HCT116 (cell line): Measurements from ENCODE around the gene DENND2D. TPM values are rescaled to one million over a fixed set of nuclear protein-coding genes. Genes with fewer than 3 reads are reported as not detected.

Source experiments
- ATAC-seq: fragments of 200-7000 bp; cut with Tn5 transposase; 2 replicates; pipeline ENCODE4 v1.9.1; 2020; ENCODE audit warnings: mild to moderate bottlenecking, moderate library complexity
- BruUV-seq: library from RNA; stranded (reverse); fragments of 400-500 nt; replicated peaks from 2 replicates; lab custom pipeline; 2021; lab: Mats Ljungman, UMichigan
- CTCF ChIA-PET: fragments of 300-600 bp; sonication (Branson Sonifier 250); formaldehyde crosslinking; loops from one replicate; lab custom pipeline; 2021; ENCODE audit warnings: antibody characterized with exemption; lab: Charles Lee
- POLR2A ChIA-PET: fragments of 300-600, 350-600 bp; sonication (Branson Sonifier 250); formaldehyde crosslinking; loops from one replicate; lab custom pipeline; 2021; ENCODE audit warnings: antibody characterized with exemption; lab: Charles Lee
- RAD21 ChIA-PET, 2 experiments: fragments of 300-600 bp; sonication (Branson Sonifier 250); formaldehyde crosslinking; loops; one replicate each; lab custom pipeline; 2023; ENCODE audit warnings: low total read pairs in 2 of 2; ENCODE audit not compliant: uncharacterized antibody in 2 of 2, unreplicated experiment in 2 of 2, low non-redundant PET in 1 of 2; lab: Charles Lee
- DNase-seq: peaks from one replicate; pipeline ENCODE4 v3.0.0-alpha.2; 2010; ENCODE audit warnings: low read depth, low spot score
- H2AFZ ChIP-seq: fragments of 200-600 bp; shearing (Covaris generic), sonication (generic); 2 replicates; pipeline ENCODE4 v1.6.1; 2017; ENCODE audit warnings: low read depth, mixed run types, mixed read lengths, antibody characterized with exemption, low read length; ENCODE audit not compliant: poor library complexity, severe bottlenecking
- H3K27ac ChIP-seq: 2 replicates; pipeline ENCODE4 v1.5.1; 2012; ENCODE audit warnings: low read depth, low read length
- H3K27me3 ChIP-seq: fragments of 200-600 bp; sonication (generic); 2 replicates; pipeline ENCODE4 v1.6.1; 2016; ENCODE audit warnings: mixed run types, low read length, mixed read lengths; ENCODE audit not compliant: insufficient read depth
- H3K36me3 ChIP-seq, 2 experiments: fragments of 200-500 bp in 1 of 2; fragments of 200-600 bp in 1 of 2; sonication (Bioruptor generic) in 1 of 2; sonication (generic) in 1 of 2; 2 replicates each; pipeline versions ENCODE4 v1.5.1 to v1.6.1; 2014 to 2016; ENCODE audit warnings: low read length in 2 of 2, inconsistent platforms in 1 of 2, mixed read lengths in 1 of 2, mixed run types in 1 of 2; ENCODE audit not compliant: insufficient read depth in 2 of 2, control insufficient read depth in 1 of 2
- H3K4me1 ChIP-seq, 2 experiments: fragments of 200-600 bp in 1 of 2; sonication (generic) in 1 of 2; 2 replicates each; pipeline versions ENCODE4 v1.5.1 to v1.6.1; 2012 to 2017; ENCODE audit warnings: low read length in 2 of 2, inconsistent platforms in 1 of 2, mild to moderate bottlenecking in 1 of 2, mixed read lengths in 1 of 2, mixed run types in 1 of 2, moderate library complexity in 1 of 2; ENCODE audit not compliant: insufficient read depth in 2 of 2, control insufficient read depth in 1 of 2
- H3K4me2 ChIP-seq: fragments of 200-600 bp; sonication (generic); 2 replicates; pipeline ENCODE4 v1.6.1; 2017; ENCODE audit warnings: mixed run types, low read length, mixed read lengths
- H3K4me3 ChIP-seq, 2 experiments: fragments of 200-600 bp in 1 of 2; sonication (generic) in 1 of 2; replicated peaks in 1 of 2; 2 replicates each; pipeline ENCODE4 v1.5.1; 2011 to 2016; ENCODE audit warnings: low read length in 2 of 2, control low read depth in 1 of 2, low read depth in 1 of 2, mild to moderate bottlenecking in 1 of 2, mixed read lengths in 1 of 2, mixed run types in 1 of 2
- H3K79me2 ChIP-seq: fragments of 200-600 bp; sonication (generic); 2 replicates; pipeline ENCODE4 v1.6.1; 2017; ENCODE audit warnings: mild to moderate bottlenecking, mixed run types, low read length, moderate library complexity, mixed read lengths; ENCODE audit not compliant: insufficient read depth
- H3K9ac ChIP-seq: fragments of 200-600 bp; sonication (generic); 2 replicates; pipeline ENCODE4 v1.6.1; 2016; ENCODE audit warnings: low read length, mixed read lengths
- H3K9me2 ChIP-seq: fragments of 200-600 bp; sonication (generic), shearing (Covaris generic); 2 replicates; pipeline ENCODE4 v1.6.1; 2017; ENCODE audit warnings: mixed run types, mild to moderate bottlenecking, moderate library complexity; ENCODE audit not compliant: insufficient read depth
- H3K9me3 ChIP-seq, 2 experiments: fragments of 200-500 bp in 1 of 2; fragments of 200-600 bp in 1 of 2; sonication (Bioruptor generic) in 1 of 2; sonication (generic) in 1 of 2; 2 replicates each; pipeline ENCODE4 v1.6.1; 2014 to 2017; ENCODE audit warnings: low read length in 2 of 2, mixed read lengths in 2 of 2, inconsistent platforms in 1 of 2, low read depth in 1 of 2, mild to moderate bottlenecking in 1 of 2, mixed run types in 1 of 2, moderate library complexity in 1 of 2; ENCODE audit not compliant: control insufficient read depth in 1 of 2, insufficient read depth in 1 of 2
- H4K20me1 ChIP-seq: fragments of 200-600 bp; sonication (generic), shearing (Covaris generic); 2 replicates; pipeline ENCODE4 v1.6.1; 2017; ENCODE audit warnings: mixed run types, mild to moderate bottlenecking, moderate library complexity; ENCODE audit not compliant: insufficient read depth
- CTCF ChIP-seq, 3 experiments: fragments of 200-600 bp in 1 of 3; sonication (generic) in 1 of 3; IDR thresholded peaks in 2 of 3; conservative IDR thresholded peaks in 1 of 3; 2 replicates each; pipeline ENCODE4 v1.5.1; 2012 to 2017; ENCODE audit warnings: low read depth in 2 of 3, low read length in 2 of 3, antibody characterized with exemption in 1 of 3, borderline replicate concordance in 1 of 3, control low read depth in 1 of 3, mild to moderate bottlenecking in 1 of 3, mixed read lengths in 1 of 3, mixed run types in 1 of 3, moderate library complexity in 1 of 3; ENCODE audit not compliant: insufficient read depth in 1 of 3
- EZH2 ChIP-seq: fragments of 200-600 bp; sonication (generic); IDR thresholded peaks from 2 replicates; pipeline ENCODE4 v1.6.1; 2017; ENCODE audit warnings: antibody characterized with exemption, mixed run types
- POLR2AphosphoS5 ChIP-seq: IDR thresholded peaks from 2 replicates; pipeline ENCODE4 v1.6.1; 2011; ENCODE audit warnings: mild to moderate bottlenecking, low read depth, low read length, moderate library complexity
- TCF7L2 ChIP-seq: IDR thresholded peaks from 2 replicates; pipeline ENCODE4 v1.7.0; 2011; ENCODE audit warnings: borderline replicate concordance, inconsistent platforms; ENCODE audit not compliant: insufficient read depth, insufficient read length; ENCODE audit errors: extremely low read depth
- intact Hi-C: fragments of 100-400 bp; cut with micrococcal nuclease; formaldehyde crosslinking; loops from 2 replicates; pipeline ENCODE4 v1.10.0; 2022
- total RNA-seq: library from RNA; stranded (reverse); gene quantifications from one replicate; pipeline ENCODE4 v1.2.1, GENCODE V29; 2021; ENCODE audit not compliant: unreplicated experiment

Gene DENND2D
- total RNA-seq, 1 experiment from 2014 or later, result 31.9 TPM

GRCh38 chr1:111201275-111202090, 1.0 kb upstream of the DENND2D start (continued):
- no peak for TF ChIP-seq CTCF (IDR thresholded peaks at IDR 0.05 in 2 of 3, conservative IDR thresholded peaks at IDR 0.05 in 1 of 3; ENCODE audit: borderline replicate concordance in 1 of 3, insufficient read depth in 1 of 3, low read depth in 2 of 3, low read length in 2 of 3)
- no peak for TF ChIP-seq TCF7L2
- TF ChIP-seq POLR2AphosphoS5, result no peak
- TF ChIP-seq, all 23 proteins: peak for 0

- ChIA-PET RAD21 (no interaction called here), CTCF (interaction anchor here (1.4 kb wide), 1 partner anchor 200 kb away, joined by 3 read pairs; no protein-coding TSS in a partner anchor), POLR2A (no interaction called here)
- no peaks in the 10 kb centered on the region for H3K9me3 ChIP-seq
- no peaks in the 10 kb centered on the region for H4K20me1 ChIP-seq
- no peak for ATAC-seq
- no peak overlapping the region for H3K4me3 ChIP-seq
- no peak overlapping the region for H3K27ac ChIP-seq
- no peak overlapping the region for H2AFZ ChIP-seq
- no peak overlapping the region for H3K4me2 ChIP-seq
- DNase-seq, result no peak
- H3K79me2 ChIP-seq, result peaks cover 36% of the 10 kb centered on the region
- no peak overlapping the region for H3K9ac ChIP-seq
- H3K27me3 ChIP-seq, result no peaks in the 10 kb centered on the region
- H3K4me1 ChIP-seq, result peaks cover 39 to 55% of the 10 kb centered on the region in 2 experiments
- no peaks in the 10 kb centered on the region for H3K9me2 ChIP-seq
- intact Hi-C loops, result no loop called here
- TF ChIP-seq TCF7L2 (no peak), EZH2 (no peak)
- no TSS peak for BruUV-seq
- peaks cover 0 to 19% of the 10 kb centered on the region in 2 experiments; a peak in 1 of 4 replicates for H3K36me3 ChIP-seq
Observed at GRCh38 chr1:111200802-111201161, 336 bp upstream of the DENND2D start.
